Panc1 (cell line): ENCODE data around the gene TTC28. TPM values are rescaled to one million over a fixed set of nuclear protein-coding genes. Genes with fewer than 3 reads are reported as not detected.

Experiments used
- ATAC-seq: fragments of 200-7000 bp; cut with Tn5 transposase; 2 replicates; pipeline ENCODE4 v1.9.1; 2020; ENCODE audit warnings: mild to moderate bottlenecking, moderate library complexity
- BruUV-seq: library from RNA; stranded (reverse); fragments of 400-500 nt; replicated peaks from 2 replicates; lab custom pipeline; 2021; lab: Mats Ljungman, UMichigan
- CTCF ChIA-PET: fragments of 300-600 bp; sonication (Branson Sonifier 250); formaldehyde crosslinking; loops from one replicate; lab custom pipeline; 2022; ENCODE audit warnings: antibody characterized with exemption; lab: Charles Lee
- POLR2A ChIA-PET: fragments of 300-600 bp; sonication (Branson Sonifier 250); formaldehyde crosslinking; loops from one replicate; lab custom pipeline; 2022; ENCODE audit warnings: antibody characterized with exemption; lab: Charles Lee
- DNase-seq: peaks from one replicate; pipeline ENCODE4 v3.0.0-alpha.2; 2010; ENCODE audit warnings: low read depth, low spot score
- H3K27ac ChIP-seq: 2 replicates; pipeline ENCODE4 v1.5.1; 2011; ENCODE audit warnings: mild to moderate bottlenecking, low read length, inconsistent platforms
- H3K27me3 ChIP-seq: fragments of 200-500 bp; sonication (Bioruptor generic); 2 replicates; pipeline ENCODE4 v1.6.0; 2014; ENCODE audit warnings: low read length, inconsistent platforms; ENCODE audit not compliant: control insufficient read depth, insufficient read depth
- H3K36me3 ChIP-seq: fragments of 200-500 bp; sonication (Bioruptor generic); 2 replicates; pipeline ENCODE4 v1.5.1; 2014; ENCODE audit warnings: inconsistent platforms, mild to moderate bottlenecking, low read length, moderate library complexity; ENCODE audit not compliant: control insufficient read depth, insufficient read depth
- H3K4me1 ChIP-seq: 2 replicates; pipeline ENCODE4 v1.5.1; 2011; ENCODE audit warnings: inconsistent platforms, mild to moderate bottlenecking, low read length, moderate library complexity; ENCODE audit not compliant: control insufficient read depth, insufficient read depth
- H3K4me3 ChIP-seq, 2 experiments: 2 replicates each; pipeline ENCODE4 v1.5.1; 2011 to 2012; ENCODE audit warnings: low read depth in 2 of 2, low read length in 2 of 2, mild to moderate bottlenecking in 2 of 2, inconsistent platforms in 1 of 2, moderate library complexity in 1 of 2
- H3K9me3 ChIP-seq: fragments of 200-500 bp; sonication (Bioruptor generic); 2 replicates; pipeline ENCODE4 v1.5.1; 2014; ENCODE audit warnings: low read depth, mild to moderate bottlenecking, inconsistent platforms, low read length, moderate library complexity; ENCODE audit not compliant: control insufficient read depth, insufficient read depth
- POLR2AphosphoS5 ChIP-seq: IDR thresholded peaks from 2 replicates; pipeline ENCODE4 v1.6.1; 2012; ENCODE audit warnings: mild to moderate bottlenecking, low read depth, low read length, moderate library complexity
- SIN3A ChIP-seq: IDR thresholded peaks from 2 replicates; pipeline ENCODE4 v1.6.1; 2012; ENCODE audit warnings: low read depth, mild to moderate bottlenecking, low read length, moderate library complexity, borderline replicate concordance; ENCODE audit not compliant: insufficient read depth
- TCF7L2 ChIP-seq: IDR thresholded peaks from 2 replicates; pipeline ENCODE4 v1.6.1; 2011; ENCODE audit warnings: mild to moderate bottlenecking, low read depth, low read length, inconsistent platforms
- in situ Hi-C: cut with HindIII; loops from 2 replicates; pipeline ENCODE4 v1.10.0; 2016; ENCODE audit warnings: low sequenced_read_pairs, low pct_unique_long_range_greater_than_20kb
- intact Hi-C: fragments of 100-400 bp; cut with micrococcal nuclease; formaldehyde crosslinking; loops from one replicate; pipeline ENCODE4 v1.10.0; 2022; ENCODE audit not compliant: unreplicated experiment
- total RNA-seq: library from RNA; stranded (reverse); gene quantifications from one replicate; pipeline ENCODE4 v1.2.1, GENCODE V29; 2021; ENCODE audit not compliant: unreplicated experiment
- TF ChIP-seq, protein P1 (sequence below): fragments of 450-650 bp; IDR thresholded peaks from 2 replicates; pipeline ENCODE4 v1.5.1; 2017; ENCODE audit warnings: mild to moderate bottlenecking
- TF ChIP-seq, protein P2 (sequence below), 2 experiments: IDR thresholded peaks; 2 replicates each; pipeline ENCODE4 v1.6.1; 2011 to 2012; ENCODE audit warnings: low read depth in 2 of 2, control low read depth in 1 of 2, low read length in 1 of 2, mild to moderate bottlenecking in 1 of 2, moderate library complexity in 1 of 2; ENCODE audit not compliant: insufficient read depth in 1 of 2

The TTC28 gene
- total RNA-seq, 1 experiment from 2014 or later = 24.8 TPM

DNA sequence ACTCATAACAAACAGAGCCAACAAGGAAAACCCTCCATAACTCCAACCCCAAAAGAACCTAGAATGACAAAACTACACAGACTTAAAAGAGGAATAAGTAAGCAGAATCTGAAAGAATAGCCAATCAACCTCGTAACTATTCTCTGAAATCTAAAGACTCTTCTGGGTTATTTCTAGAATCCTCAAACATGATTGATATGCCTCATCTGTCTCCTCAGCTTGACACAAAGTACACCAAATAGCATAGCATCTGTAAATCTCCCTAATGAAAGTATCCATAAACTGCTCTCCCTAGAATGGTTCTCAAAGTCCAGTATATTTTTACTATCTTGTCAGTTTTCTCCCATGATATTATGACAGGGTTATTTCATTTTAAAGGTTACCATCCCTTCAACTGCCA, 195.0 kb downstream of the TTC28 start:
- CTCF ChIA-PET = no interaction called here
- Histone ChIP-seq H3K4me1 (no peaks in the 10 kb centered on the region), H3K27me3 (no peaks in the 10 kb centered on the region), H3K4me3 (no peak overlapping the region), H3K36me3 (no peaks in the 10 kb centered on the region), H3K9me3 (no peaks in the 10 kb centered on the region), H3K27ac (no peak overlapping the region)
- in situ Hi-C loops (no loop called here), intact Hi-C loops (no loop called here)
- ATAC-seq = no peak
- POLR2A ChIA-PET = no interaction called here
- TF ChIP-seq SIN3A = no peak
- TF ChIP-seq POLR2AphosphoS5 = no peak
- TF ChIP-seq TCF7L2 = no peak
- TF ChIP-seq, protein P1, sequence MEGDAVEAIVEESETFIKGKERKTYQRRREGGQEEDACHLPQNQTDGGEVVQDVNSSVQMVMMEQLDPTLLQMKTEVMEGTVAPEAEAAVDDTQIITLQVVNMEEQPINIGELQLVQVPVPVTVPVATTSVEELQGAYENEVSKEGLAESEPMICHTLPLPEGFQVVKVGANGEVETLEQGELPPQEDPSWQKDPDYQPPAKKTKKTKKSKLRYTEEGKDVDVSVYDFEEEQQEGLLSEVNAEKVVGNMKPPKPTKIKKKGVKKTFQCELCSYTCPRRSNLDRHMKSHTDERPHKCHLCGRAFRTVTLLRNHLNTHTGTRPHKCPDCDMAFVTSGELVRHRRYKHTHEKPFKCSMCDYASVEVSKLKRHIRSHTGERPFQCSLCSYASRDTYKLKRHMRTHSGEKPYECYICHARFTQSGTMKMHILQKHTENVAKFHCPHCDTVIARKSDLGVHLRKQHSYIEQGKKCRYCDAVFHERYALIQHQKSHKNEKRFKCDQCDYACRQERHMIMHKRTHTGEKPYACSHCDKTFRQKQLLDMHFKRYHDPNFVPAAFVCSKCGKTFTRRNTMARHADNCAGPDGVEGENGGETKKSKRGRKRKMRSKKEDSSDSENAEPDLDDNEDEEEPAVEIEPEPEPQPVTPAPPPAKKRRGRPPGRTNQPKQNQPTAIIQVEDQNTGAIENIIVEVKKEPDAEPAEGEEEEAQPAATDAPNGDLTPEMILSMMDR = no peak
- TF ChIP-seq, protein P2, sequence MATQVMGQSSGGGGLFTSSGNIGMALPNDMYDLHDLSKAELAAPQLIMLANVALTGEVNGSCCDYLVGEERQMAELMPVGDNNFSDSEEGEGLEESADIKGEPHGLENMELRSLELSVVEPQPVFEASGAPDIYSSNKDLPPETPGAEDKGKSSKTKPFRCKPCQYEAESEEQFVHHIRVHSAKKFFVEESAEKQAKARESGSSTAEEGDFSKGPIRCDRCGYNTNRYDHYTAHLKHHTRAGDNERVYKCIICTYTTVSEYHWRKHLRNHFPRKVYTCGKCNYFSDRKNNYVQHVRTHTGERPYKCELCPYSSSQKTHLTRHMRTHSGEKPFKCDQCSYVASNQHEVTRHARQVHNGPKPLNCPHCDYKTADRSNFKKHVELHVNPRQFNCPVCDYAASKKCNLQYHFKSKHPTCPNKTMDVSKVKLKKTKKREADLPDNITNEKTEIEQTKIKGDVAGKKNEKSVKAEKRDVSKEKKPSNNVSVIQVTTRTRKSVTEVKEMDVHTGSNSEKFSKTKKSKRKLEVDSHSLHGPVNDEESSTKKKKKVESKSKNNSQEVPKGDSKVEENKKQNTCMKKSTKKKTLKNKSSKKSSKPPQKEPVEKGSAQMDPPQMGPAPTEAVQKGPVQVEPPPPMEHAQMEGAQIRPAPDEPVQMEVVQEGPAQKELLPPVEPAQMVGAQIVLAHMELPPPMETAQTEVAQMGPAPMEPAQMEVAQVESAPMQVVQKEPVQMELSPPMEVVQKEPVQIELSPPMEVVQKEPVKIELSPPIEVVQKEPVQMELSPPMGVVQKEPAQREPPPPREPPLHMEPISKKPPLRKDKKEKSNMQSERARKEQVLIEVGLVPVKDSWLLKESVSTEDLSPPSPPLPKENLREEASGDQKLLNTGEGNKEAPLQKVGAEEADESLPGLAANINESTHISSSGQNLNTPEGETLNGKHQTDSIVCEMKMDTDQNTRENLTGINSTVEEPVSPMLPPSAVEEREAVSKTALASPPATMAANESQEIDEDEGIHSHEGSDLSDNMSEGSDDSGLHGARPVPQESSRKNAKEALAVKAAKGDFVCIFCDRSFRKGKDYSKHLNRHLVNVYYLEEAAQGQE (IDR thresholded peaks at IDR 0.05; ENCODE audit: insufficient read depth in 1 of 2, low read depth in 2 of 2, low read length in 1 of 2) = no peak
- DNase-seq = no peak
- no TSS peak for BruUV-seq

DNA sequence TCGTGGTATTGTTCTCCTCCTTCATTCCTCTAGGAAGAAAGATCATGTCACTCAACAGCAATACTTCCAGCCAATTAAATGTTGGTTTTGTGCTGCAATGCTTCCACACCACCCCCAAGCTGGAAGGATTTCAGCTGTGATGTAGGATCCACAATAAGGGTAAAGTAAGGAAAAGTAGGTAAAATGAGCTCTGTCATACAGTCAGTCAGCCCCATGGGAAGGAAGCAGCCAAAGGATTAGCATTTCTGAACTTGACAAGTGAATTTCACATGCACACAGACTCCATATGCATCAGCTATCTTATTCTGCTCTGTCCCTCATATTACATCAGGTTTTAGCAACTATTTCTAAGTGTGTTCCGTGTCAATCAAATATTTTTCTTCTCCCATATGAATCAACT, 197.9 kb downstream of the TTC28 start:
- Histone ChIP-seq H3K9me3 (no peaks in the 10 kb centered on the region), H3K36me3 (no peaks in the 10 kb centered on the region), H3K4me3 (no peak overlapping the region), H3K27me3 (no peaks in the 10 kb centered on the region), H3K27ac (no peak overlapping the region), H3K4me1 (no peaks in the 10 kb centered on the region)
- ChIA-PET POLR2A (no interaction called here), CTCF (no interaction called here)
- no TSS peak for BruUV-seq
- in situ Hi-C loops = no loop called here
- DNase-seq (no peak), ATAC-seq (no peak)
- TF ChIP-seq, protein P1 = no peak
- no peak for TF ChIP-seq TCF7L2
- TF ChIP-seq, protein P2 (IDR thresholded peaks at IDR 0.05; ENCODE audit: insufficient read depth in 1 of 2, low read depth in 2 of 2, low read length in 1 of 2) = no peak
- no peak for TF ChIP-seq POLR2AphosphoS5
- TF ChIP-seq SIN3A = no peak
- intact Hi-C loops = no loop called here
